Endothelial cell of umbilical vein (primary cell): ENCODE results near the gene SLC6A6. TPM values are rescaled to one million over a fixed set of nuclear protein-coding genes. Genes with fewer than 3 reads are reported as not detected.

Experiments
- BruUV-seq: library from RNA; stranded (reverse); fragments of 400-500 nt; replicated peaks from 2 replicates; lab custom pipeline; 2021; lab: Mats Ljungman, UMichigan
- CTCF ChIA-PET: fragments of 300-600, 350-600 bp; sonication (Branson Sonifier 250); formaldehyde crosslinking; loops from one replicate; lab custom pipeline; 2021; ENCODE audit warnings: antibody characterized with exemption, inconsistent platforms; lab: Charles Lee
- POLR2A ChIA-PET: fragments of 300-600, 350-600 bp; sonication (Branson Sonifier 250); formaldehyde crosslinking; loops from one replicate; lab custom pipeline; 2021; ENCODE audit warnings: antibody characterized with exemption, inconsistent platforms; lab: Charles Lee
- DNase-seq: peaks from one replicate; pipeline ENCODE4 v3.0.0-alpha.2; 2011; ENCODE audit warnings: low read depth, low spot score
- FAIRE-seq: peaks from 2 replicates; lab custom pipeline; 2011; peaks lifted over from hg19 to GRCh38; lab: Jason Lieb, UNC
- H2AFZ ChIP-seq: 2 replicates; pipeline ENCODE4 v1.6.0; 2012; ENCODE audit warnings: low read depth, low read length, control low read depth, inconsistent platforms
- H3K27ac ChIP-seq: 2 replicates; pipeline ENCODE4 v1.5.1; 2011; ENCODE audit warnings: low read depth, mild to moderate bottlenecking, control low read depth, low read length, moderate library complexity; ENCODE audit not compliant: insufficient read depth
- H3K27me3 ChIP-seq, 2 experiments: 2 replicates each; pipeline versions ENCODE4 v1.6.0 to v1.6.1; 2011; ENCODE audit warnings: low read length in 2 of 2, mixed read lengths in 1 of 2; ENCODE audit not compliant: control insufficient read depth in 2 of 2, insufficient read depth in 2 of 2
- H3K36me3 ChIP-seq, 2 experiments: 2 replicates in 1 of 2; 3 replicates in 1 of 2; pipeline ENCODE4 v1.5.1; 2011; ENCODE audit warnings: low read length in 2 of 2, mild to moderate bottlenecking in 1 of 2, moderate library complexity in 1 of 2; ENCODE audit not compliant: control insufficient read depth in 2 of 2, insufficient read depth in 2 of 2; ENCODE audit errors: extremely low read depth in 1 of 2
- H3K4me1 ChIP-seq: 3 replicates; pipeline ENCODE4 v1.5.1; 2011; ENCODE audit warnings: mild to moderate bottlenecking, low read length; ENCODE audit not compliant: control insufficient read depth, insufficient read depth; ENCODE audit errors: extremely low read depth
- H3K4me2 ChIP-seq: 2 replicates; pipeline ENCODE4 v1.6.1; 2011; ENCODE audit warnings: low read length, control low read depth, mixed read lengths; ENCODE audit not compliant: insufficient read depth
- H3K4me3 ChIP-seq, 3 experiments: fragments of 200-600 bp in 1 of 3; sonication (generic), shearing (Covaris generic) in 1 of 3; replicated peaks in 1 of 3; 2 replicates each; pipeline ENCODE4 v1.5.1; 2011 to 2016; ENCODE audit warnings: control low read depth in 3 of 3, low read length in 3 of 3, mild to moderate bottlenecking in 2 of 3, inconsistent platforms in 1 of 3, low read depth in 1 of 3, moderate library complexity in 1 of 3; ENCODE audit not compliant: insufficient read depth in 1 of 3
- H3K79me2 ChIP-seq: 2 replicates; pipeline ENCODE4 v1.6.0; 2012; ENCODE audit warnings: low read length, inconsistent platforms; ENCODE audit not compliant: control insufficient read depth, insufficient read depth
- H3K9ac ChIP-seq: replicated peaks from 2 replicates; pipeline ENCODE3; 2011; ENCODE audit warnings: low read length, control low read depth; ENCODE audit not compliant: insufficient read depth; ENCODE audit errors: extremely low read depth
- H3K9me1 ChIP-seq: replicated peaks from 3 replicates; pipeline ENCODE4 v1.6.0; 2011; ENCODE audit warnings: mild to moderate bottlenecking, low read length; ENCODE audit not compliant: control insufficient read depth, insufficient read depth; ENCODE audit errors: extremely low read depth
- H3K9me3 ChIP-seq: replicated peaks from 2 replicates; pipeline ENCODE4 v1.5.1; 2012; ENCODE audit warnings: low read length, inconsistent platforms; ENCODE audit not compliant: control insufficient read depth, insufficient read depth
- H4K20me1 ChIP-seq: replicated peaks from 2 replicates; pipeline ENCODE3; 2011; ENCODE audit warnings: mild to moderate bottlenecking, low read length; ENCODE audit not compliant: control insufficient read depth, insufficient read depth; ENCODE audit errors: extremely low read depth
- EZH2 ChIP-seq: IDR thresholded peaks from 2 replicates; pipeline ENCODE4 v1.6.1; 2012; ENCODE audit warnings: borderline replicate concordance, low read depth, mild to moderate bottlenecking, moderate library complexity, low read length, inconsistent platforms; ENCODE audit not compliant: severe bottlenecking
- FOS ChIP-seq: IDR thresholded peaks from 2 replicates; pipeline ENCODE4 v1.6.1; 2011; ENCODE audit warnings: mild to moderate bottlenecking, low read length, moderate library complexity, borderline replicate concordance; ENCODE audit not compliant: insufficient read depth
- GATA2 ChIP-seq: IDR thresholded peaks from 2 replicates; pipeline ENCODE4 v1.7.0; 2011; ENCODE audit warnings: low read depth, mild to moderate bottlenecking, moderate library complexity, mixed read lengths, low read length; ENCODE audit not compliant: insufficient read length, insufficient read depth
- JUN ChIP-seq: IDR thresholded peaks from 2 replicates; pipeline ENCODE4 v1.6.1; 2011; ENCODE audit warnings: borderline replicate concordance, low read depth; ENCODE audit not compliant: insufficient read length, insufficient read depth
- MYC ChIP-seq: IDR thresholded peaks from one replicate; pipeline ENCODE4 v1.6.1; 2011; ENCODE audit warnings: mild to moderate bottlenecking, low read depth, low read length
- POLR2A ChIP-seq: IDR thresholded peaks from 2 replicates; pipeline ENCODE4 v1.6.1; 2012; ENCODE audit warnings: low read depth, mild to moderate bottlenecking, control low read depth, low read length
- POLR2AphosphoS5 ChIP-seq: IDR thresholded peaks from 2 replicates; pipeline ENCODE4 v1.6.1; 2012; ENCODE audit warnings: low read depth, mild to moderate bottlenecking, control low read depth, low read length, moderate library complexity; ENCODE audit not compliant: insufficient read depth
- dilution Hi-C: fragments of 300-500 bp; cut with MboI; formaldehyde crosslinking; loops from one replicate; pipeline ENCODE4 v1.15.0; 2019; ENCODE audit warnings: low sequenced_read_pairs; ENCODE audit not compliant: extremely low pct_ligation_motif_present
- intact Hi-C: fragments of 100-400 bp; cut with micrococcal nuclease; formaldehyde crosslinking; loops from one replicate; pipeline ENCODE4 v1.10.0; 2022
- polyA plus RNA-seq, 4 experiments: library from polyadenylated mRNA; depleted of rRNA in 3 of 4; stranded (reverse) in 3 of 4; unstranded in 1 of 4; fragments of >200 nt; gene quantifications; 2 replicates each; pipeline versions ENCODE4 v1.2.1 to v1.2.3, GENCODE V29; 2011 to 2012; ENCODE audit warnings: missing spikeins in 1 of 4
- total RNA-seq: library from RNA; stranded (reverse); gene quantifications from 2 replicates; pipeline ENCODE4 v1.2.3, GENCODE V29; 2021
- TF ChIP-seq, protein P1 (sequence below), 2 donors: IDR thresholded peaks; 1 replicate in 1 of 2; 2 replicates in 1 of 2; pipeline ENCODE4 v1.5.1; 2011; ENCODE audit warnings: low read length in 2 of 2, mild to moderate bottlenecking in 2 of 2, moderate library complexity in 2 of 2, control low read depth in 1 of 2, inconsistent platforms in 1 of 2, low read depth in 1 of 2; ENCODE audit not compliant: insufficient read depth in 1 of 2; ENCODE audit errors: extremely low read depth in 1 of 2

The SLC6A6 gene
- total and polyA plus RNA-seq, 2 donors (not counting 3 experiments of a cell fraction or from before 2014, with no cell fraction given): 25.7 to 38.0 TPM

DNA sequence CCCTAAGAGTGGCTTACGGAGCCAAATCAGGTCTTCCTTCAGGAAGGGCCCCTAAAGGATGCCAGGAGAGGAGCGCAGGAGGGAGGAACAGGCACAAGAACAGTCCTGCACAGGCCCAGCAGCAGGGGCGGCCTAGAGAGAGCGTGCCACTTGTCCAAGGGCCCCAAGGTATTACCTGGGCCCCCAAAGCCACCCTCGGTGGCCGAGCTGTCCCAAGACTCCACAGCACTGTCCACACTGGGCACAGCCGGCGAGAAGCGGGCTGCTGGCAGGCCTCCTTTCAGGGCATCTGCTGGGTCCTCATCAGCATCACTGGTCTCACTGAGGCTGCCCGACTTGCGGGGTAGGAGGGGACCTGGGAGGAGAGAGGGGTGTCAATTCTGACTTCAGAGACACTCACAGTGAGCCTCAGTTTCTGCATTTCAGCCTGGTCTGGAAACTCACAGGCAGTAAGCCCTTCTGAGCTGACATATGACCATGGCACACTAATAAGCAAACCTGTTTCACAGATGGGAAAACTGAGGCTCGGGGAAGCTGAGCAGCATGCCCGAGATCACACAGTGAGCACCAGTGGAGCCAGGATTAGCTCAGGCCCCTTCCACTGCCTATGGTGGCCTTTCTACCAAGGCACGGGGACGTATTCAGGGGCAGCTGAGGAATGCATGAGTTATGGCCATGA is 104.4 kb downstream of the SLC6A6 start:
- Histone ChIP-seq H3K4me3 (no peak overlapping the region), H2AFZ (no peak overlapping the region), H3K9ac (no peak overlapping the region), H3K79me2 (no peaks in the 10 kb centered on the region), H3K4me1 (no peaks in the 10 kb centered on the region), H3K27ac (no peak overlapping the region), H3K27me3 (no peaks in the 10 kb centered on the region), H3K4me2 (no peak overlapping the region), H3K9me3 (no peaks in the 10 kb centered on the region), H3K9me1 (no peaks in the 10 kb centered on the region), H4K20me1 (no peaks in the 10 kb centered on the region), H3K36me3 (no peaks in the 10 kb centered on the region)
- CTCF ChIA-PET: no interaction called here
- no peak for TF ChIP-seq POLR2A
- TF ChIP-seq, protein P1, sequence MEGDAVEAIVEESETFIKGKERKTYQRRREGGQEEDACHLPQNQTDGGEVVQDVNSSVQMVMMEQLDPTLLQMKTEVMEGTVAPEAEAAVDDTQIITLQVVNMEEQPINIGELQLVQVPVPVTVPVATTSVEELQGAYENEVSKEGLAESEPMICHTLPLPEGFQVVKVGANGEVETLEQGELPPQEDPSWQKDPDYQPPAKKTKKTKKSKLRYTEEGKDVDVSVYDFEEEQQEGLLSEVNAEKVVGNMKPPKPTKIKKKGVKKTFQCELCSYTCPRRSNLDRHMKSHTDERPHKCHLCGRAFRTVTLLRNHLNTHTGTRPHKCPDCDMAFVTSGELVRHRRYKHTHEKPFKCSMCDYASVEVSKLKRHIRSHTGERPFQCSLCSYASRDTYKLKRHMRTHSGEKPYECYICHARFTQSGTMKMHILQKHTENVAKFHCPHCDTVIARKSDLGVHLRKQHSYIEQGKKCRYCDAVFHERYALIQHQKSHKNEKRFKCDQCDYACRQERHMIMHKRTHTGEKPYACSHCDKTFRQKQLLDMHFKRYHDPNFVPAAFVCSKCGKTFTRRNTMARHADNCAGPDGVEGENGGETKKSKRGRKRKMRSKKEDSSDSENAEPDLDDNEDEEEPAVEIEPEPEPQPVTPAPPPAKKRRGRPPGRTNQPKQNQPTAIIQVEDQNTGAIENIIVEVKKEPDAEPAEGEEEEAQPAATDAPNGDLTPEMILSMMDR (IDR thresholded peaks at IDR 0.05; ENCODE audit: extremely low read depth in 1 of 2, insufficient read depth in 1 of 2, low read depth in 1 of 2, low read length in 2 of 2): no peak
- TF ChIP-seq JUN: no peak
- no peak for TF ChIP-seq FOS
- TF ChIP-seq MYC: no peak
- TF ChIP-seq GATA2: no peak
- no peak for TF ChIP-seq POLR2AphosphoS5
- no peak for TF ChIP-seq EZH2
- intact Hi-C loops (loop anchor here (10.0 kb wide), 1 partner anchor 278 kb away; no protein-coding TSS in a partner anchor), dilution Hi-C loops (no loop called here)
- DNase-seq (no peak), FAIRE-seq (no peak)
- POLR2A ChIA-PET: no interaction called here
- BruUV-seq: no TSS peak
